DLD1 (cell line): ENCODE measurements around the gene PLN.

Source experiments
- in situ Hi-C: cut with HindIII; loops from 2 replicates; pipeline ENCODE4 v1.10.0; 2017; ENCODE audit warnings: low sequenced_read_pairs

Gene PLN

GRCh38 chr6:118548136-118548535, at the start of gene PLN:
Gene PLN (plus strand): TSS chr6:118548296. CDS start chr6:118558922, 10,626 bp downstream.
- in situ Hi-C loops = no loop called here

GRCh38 chr6:118500130-118501015, 47.7 kb upstream of the PLN start:
- in situ Hi-C loops = no loop called here

DNA sequence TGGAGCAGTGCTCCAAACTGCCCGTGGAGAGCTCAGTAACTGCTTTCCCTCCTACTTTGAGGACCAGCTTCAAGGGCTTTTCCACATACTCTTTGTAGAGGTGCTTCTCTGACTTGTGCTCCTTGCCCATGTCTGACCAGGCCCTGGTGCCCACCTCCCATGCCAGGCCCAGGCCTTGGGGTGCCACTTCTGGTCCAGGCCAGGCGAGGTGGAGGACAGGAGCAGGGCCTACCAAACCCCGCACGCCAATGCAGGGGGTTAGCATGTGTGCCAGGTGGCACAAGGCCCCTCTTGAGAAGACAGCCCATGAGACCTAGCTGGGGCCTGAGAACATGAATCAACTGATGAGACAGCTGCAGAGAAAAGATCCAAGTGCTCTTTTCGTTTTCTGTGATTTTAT, 47.0 kb upstream of the PLN start:
- in situ Hi-C loops = no loop called here

DNA sequence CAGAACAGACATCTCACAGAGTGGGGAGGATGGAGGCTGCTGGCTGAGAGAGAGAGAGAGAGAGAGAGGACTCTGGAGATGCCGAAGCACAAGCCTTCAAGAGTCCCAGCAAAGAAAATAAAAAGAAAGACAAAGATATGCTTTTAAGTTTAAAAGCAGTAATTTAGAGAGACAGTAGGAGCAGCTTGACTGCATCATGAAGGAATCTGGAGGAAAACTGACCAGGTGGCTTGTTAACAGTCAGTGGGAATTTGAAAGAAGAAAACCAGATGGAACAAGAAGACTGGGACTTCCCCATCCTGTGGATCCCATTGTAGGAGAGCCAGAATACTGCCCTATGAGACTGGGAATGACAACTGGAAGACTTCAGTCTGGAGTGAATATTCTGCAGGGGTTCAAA, 46.3 kb upstream of the PLN start:
- in situ Hi-C loops = no loop called here

GRCh38 chr6:118502169-118502568, 45.9 kb upstream of the PLN start:
- in situ Hi-C loops = no loop called here

GRCh38 chr6:118504611-118505010, 43.5 kb upstream of the PLN start:
- in situ Hi-C loops = no loop called here

DNA sequence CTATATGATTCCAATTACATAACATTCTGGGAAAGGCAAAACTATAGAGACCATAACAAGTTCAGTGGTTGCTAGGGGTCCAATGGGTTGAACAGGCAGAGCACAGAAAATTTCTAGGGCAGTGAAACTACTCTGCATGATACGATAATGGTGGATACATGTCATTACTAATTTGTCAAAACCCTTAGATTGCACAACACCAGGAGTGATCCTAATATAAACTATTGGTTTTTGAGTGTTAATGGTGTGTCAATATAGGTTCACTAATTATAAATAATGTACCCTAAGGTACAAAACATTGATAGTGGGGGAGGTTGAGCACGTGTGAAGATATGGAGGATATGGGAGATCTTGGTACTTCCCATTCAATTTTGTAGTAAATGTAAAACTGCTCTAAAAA, 42.4 kb upstream of the PLN start:
- in situ Hi-C loops = no loop called here

DNA sequence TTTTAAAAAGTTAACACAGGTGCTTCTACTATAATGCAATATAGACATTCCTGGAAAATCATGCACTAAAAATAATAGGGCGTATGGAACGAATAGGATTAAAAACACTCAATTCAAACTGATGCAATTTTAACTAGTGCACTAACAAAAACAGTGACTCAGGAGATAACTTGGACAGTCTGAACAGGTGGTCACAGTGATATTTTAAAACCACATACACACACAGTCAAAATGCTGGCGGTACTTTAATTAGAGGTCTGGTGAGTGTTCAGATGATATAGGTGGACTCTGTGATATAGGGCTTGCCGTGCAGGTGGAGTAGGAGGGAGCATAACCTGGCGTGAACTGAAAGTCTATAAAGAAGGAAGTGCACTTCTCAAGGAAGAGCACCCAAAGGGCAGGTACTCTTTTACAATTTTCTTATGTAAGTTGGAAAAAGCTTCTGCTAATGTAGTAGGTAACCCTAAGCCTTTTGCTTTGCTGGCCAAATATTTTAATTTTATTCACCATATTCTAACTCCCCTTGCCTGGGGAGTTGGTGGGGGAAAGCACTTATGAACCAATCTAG, 41.9 kb upstream of the PLN start:
- in situ Hi-C loops = no loop called here

GRCh38 chr6:118507636-118508035, 40.5 kb upstream of the PLN start:
- in situ Hi-C loops = no loop called here

DNA sequence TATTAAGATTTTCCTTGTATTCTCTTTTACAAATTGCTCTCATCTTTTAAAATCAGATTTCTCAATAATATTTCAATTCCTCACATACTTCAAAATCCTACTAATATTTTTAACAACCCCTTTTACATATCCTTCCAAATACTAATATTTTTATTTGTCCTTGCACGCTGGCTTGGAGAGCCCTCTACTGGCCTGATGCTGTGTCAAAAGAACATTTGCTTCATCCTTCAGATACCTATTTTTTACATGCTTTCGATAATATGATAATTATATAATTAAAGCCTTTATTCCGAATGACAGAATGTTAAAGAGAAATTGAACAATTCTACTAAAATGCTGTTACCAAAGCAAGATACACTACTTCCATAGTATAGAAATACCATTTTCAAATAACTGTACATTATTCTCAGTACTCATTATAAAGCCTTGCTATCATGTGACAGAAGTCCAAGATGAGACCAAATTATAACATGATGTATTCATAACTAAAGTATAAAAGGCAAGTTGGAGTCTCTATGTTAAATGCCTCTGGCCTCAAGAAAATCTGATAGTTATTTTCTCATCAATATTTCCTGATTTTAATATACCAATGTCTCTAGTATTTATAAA, 39.0 kb upstream of the PLN start:
- in situ Hi-C loops = no loop called here

GRCh38 chr6:118511930-118512715, 36.0 kb upstream of the PLN start:
- in situ Hi-C loops = no loop called here

DNA sequence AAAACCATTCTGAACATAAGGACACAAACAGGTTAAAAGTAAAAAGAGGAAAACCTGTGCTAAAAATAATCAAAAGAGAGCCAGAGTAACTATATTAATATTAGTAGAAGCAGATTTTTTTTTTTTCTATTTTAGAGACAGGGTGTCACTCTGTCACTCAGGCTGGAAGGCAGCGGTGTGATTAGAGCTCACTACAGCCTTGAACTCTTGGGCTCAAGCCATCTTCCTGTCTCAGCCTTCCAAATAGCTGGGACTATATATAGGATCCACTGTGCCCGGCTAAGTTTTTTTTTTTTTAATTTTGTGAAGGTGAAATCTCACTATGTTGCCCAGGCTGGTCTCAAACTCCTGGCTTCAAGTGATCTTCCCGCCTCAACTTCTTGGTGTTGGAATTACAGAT, 33.4 kb upstream of the PLN start:
- in situ Hi-C loops = no loop called here

- in situ Hi-C loops = no loop called here
Measured at GRCh38 chr6:118522422-118522821, 25.7 kb upstream of the PLN start.

DNA sequence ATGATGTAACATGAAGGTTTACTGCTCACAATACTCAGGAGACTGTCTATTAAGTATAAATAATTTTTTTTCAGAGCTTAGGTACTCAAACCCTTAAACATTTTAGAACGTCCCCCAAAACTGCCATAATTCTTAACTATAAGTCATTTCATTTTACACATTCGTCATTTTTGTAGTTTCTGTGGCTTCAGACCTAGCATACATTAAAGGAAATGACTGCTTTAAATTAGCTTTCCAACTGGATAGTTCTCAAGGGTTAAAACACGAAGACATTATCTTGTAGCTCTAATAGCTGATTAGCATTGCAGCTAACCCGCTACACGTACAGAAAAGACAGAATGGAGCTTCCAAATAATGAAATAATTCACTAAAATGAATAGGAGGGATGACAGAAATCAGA, 24.9 kb upstream of the PLN start:
- in situ Hi-C loops = no loop called here

GRCh38 chr6:118524686-118525085, 23.4 kb upstream of the PLN start:
- in situ Hi-C loops = no loop called here

- in situ Hi-C loops = no loop called here
Measured at GRCh38 chr6:118525913-118526780, 21.9 kb upstream of the PLN start.

DNA sequence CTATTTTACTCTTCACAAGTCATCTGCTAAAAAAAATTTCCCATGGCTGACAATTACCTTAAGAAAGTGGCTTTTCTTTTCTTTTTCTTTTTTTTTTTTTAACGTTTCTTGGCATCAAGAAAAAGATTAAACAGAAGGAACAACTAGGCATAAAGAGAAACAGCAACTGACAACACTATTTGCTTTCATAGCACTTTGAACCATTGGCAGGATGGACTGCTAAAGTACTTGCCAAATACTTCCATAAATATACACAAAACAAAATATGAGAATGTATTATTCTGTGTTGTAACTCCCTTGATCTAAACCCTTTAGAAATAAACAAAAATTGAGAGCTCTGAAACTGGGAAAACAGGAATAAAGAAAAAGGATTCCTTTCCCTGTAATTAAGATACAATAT, 20.0 kb upstream of the PLN start:
- in situ Hi-C loops = no loop called here

- in situ Hi-C loops = no loop called here
Measured at GRCh38 chr6:118529756-118530155, 18.3 kb upstream of the PLN start.

GRCh38 chr6:118530942-118531341, 17.2 kb upstream of the PLN start:
- in situ Hi-C loops = no loop called here

GRCh38 chr6:118535176-118535844, 12.8 kb upstream of the PLN start:
- in situ Hi-C loops = no loop called here
